ENCODE results near the gene TRAF7.

Gene TRAF7

DNA sequence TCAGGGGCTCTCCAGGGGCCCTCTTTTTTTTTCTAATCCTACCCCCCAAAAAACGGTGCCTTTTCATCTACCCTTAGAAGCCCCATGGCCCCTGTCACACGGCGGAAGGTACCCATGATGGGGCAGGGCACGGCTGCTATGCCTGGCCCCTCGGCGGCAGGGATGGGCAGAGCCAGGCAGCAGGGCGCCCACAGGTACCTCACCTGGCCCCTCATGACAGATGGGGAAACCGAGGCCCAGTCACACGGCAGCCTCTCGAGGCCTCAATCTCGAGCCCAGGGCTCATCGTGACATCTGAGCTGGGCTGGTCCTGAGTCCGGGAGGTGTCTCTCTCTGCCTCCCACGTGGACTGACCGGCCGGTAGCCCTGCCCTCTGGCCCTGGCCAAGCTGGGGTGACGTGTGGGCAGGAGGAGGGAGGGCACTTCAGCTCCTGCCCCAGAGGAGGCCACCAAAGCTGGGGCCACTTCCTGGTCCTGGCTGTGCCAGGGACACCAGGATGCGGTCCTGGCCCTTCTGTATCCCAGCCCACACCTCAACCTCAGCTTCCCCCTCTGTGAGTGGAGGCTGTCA is 11.6 kb downstream of the TRAF7 start:
- Mint-ChIP-seq H3K9me3 (no peaks in the 10 kb centered on the region), H3K4me3 (no peak overlapping the region), H3K36me3 (ENCODE audit: insufficient read depth) (no peaks in the 10 kb centered on the region), H3K27ac (ENCODE audit: low read depth) (peak overlapping the region; percentile 64), H3K4me1 (peaks cover 4% of the 10 kb centered on the region), H3K27me3 (no peaks in the 10 kb centered on the region)
- DNase-seq (ENCODE audit: low spot score in 2 of 2) (no peak), ATAC-seq (replicated peaks; ENCODE audit: extremely low read depth, poor library complexity, severe bottlenecking) (no peak)

DNA sequence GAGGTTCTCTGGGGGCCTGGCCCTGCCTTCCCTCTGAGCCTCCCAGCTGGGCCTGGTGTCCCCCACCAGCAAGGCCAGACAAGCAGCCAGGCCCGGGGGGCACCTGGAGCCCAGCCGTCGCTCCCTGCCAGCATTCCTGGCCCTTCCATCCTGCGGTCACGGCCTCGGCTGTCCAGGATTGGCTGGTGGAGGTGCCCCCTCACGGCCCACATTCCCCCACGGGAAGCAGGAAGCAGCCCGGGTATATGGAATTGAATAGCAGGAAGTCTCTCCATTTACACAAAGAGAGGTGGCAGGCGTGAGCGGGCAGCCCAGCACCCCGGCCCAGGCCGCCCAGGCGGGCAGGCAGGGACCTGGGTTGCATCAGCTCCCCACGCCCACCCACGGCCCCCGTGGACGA is 14.5 kb downstream of the TRAF7 start:
- no peaks in the 10 kb centered on the region for H3K27me3 Mint-ChIP-seq
- H3K4me3 Mint-ChIP-seq: no peak overlapping the region
- no peak overlapping the region for H3K27ac Mint-ChIP-seq (ENCODE audit: low read depth)
- no peak for ATAC-seq (replicated peaks; ENCODE audit: extremely low read depth, poor library complexity, severe bottlenecking)
- peaks cover 2% of the 10 kb centered on the region for H3K36me3 Mint-ChIP-seq (ENCODE audit: insufficient read depth)
- H3K4me1 Mint-ChIP-seq: peaks cover 4% of the 10 kb centered on the region
- DNase-seq (ENCODE audit: low spot score in 2 of 2): no peak
- no peaks in the 10 kb centered on the region for H3K9me3 Mint-ChIP-seq

DNA sequence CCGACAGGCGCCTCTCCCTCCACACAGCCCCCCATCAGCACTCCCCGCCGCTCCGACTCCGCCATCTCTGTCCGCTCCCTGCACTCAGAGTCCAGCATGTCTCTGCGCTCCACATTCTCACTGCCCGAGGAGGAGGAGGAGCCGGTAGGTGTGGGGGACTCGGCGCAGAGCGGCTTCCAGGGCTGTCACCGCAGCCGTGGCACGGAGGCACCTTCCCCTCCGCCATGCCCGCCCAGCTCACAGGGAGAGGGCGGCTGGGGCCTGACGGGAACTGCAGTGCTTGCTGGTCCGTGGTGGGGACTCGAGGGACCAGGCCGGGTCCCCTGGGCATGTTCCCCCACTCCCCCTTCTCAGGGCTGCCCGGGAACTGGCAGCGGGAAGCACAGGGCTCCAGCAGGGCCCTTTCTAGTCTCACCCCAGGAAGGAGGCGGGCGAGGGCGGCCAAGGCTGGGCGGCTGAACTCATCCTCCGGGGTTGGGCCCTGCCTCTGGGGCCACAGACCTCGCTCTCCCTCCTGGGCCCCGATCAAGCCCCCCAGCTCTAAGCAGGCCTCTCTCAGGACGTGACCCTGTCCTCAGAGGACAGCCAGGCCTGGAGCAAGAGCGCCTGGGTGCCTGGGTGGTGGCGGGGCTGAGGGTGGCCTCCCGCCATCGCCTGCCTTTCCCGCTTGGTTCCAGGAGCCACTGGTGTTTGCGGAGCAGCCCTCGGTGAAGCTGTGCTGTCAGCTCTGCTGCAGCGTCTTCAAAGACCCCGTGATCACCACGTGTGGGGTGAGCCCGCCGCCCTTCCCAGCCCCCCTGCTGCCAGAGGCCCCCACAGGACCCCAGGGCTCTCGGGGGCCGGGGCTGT is 15.2 kb downstream of the TRAF7 start:
- H3K36me3 Mint-ChIP-seq (ENCODE audit: insufficient read depth): peaks cover 2% of the 10 kb centered on the region
- H3K27me3 Mint-ChIP-seq: no peaks in the 10 kb centered on the region
- H3K9me3 Mint-ChIP-seq: no peaks in the 10 kb centered on the region
- DNase-seq (ENCODE audit: low spot score in 2 of 2) (no peak), ATAC-seq (replicated peaks; ENCODE audit: extremely low read depth, poor library complexity, severe bottlenecking) (no peak)
- H3K27ac Mint-ChIP-seq (ENCODE audit: low read depth): no peak overlapping the region
- H3K4me3 Mint-ChIP-seq: no peak overlapping the region
- peaks cover 4% of the 10 kb centered on the region for H3K4me1 Mint-ChIP-seq

DNA sequence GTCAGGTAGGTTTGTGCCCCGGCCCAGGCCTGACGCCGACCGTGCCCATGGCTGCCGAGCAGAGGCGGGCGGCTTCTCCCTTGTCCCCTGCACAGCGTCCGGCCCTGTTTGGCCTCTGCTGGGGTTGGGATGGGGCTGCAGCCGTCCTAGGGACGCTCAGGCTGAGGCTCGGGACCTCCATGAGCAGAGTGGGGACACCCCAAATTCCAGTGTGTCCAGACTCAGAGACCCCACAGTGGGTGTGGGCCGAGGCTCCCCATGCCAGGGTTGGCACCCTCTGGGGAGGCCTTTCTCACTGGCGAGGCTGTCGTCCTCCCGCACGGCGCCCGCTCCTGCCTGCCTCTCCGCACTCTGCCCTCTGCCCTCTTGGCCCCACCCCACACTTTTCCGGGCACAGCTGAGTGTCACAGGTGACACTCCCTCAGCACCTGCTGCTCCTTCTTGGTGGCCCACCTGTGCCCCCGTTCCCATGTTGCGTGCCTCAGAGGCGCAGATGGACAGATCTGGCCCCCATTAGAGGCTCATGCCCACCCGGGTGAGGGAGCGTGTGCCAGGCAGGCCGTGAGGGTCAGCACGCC is 16.1 kb downstream of the TRAF7 start:
- no peaks in the 10 kb centered on the region for H3K9me3 Mint-ChIP-seq
- H3K27ac Mint-ChIP-seq (ENCODE audit: low read depth): no peak overlapping the region
- DNase-seq (ENCODE audit: low spot score in 2 of 2): no peak
- no peak for ATAC-seq (replicated peaks; ENCODE audit: extremely low read depth, poor library complexity, severe bottlenecking)
- no peak overlapping the region for H3K4me3 Mint-ChIP-seq
- peaks cover 2% of the 10 kb centered on the region for H3K36me3 Mint-ChIP-seq (ENCODE audit: insufficient read depth)
- no peaks in the 10 kb centered on the region for H3K27me3 Mint-ChIP-seq
- no peaks in the 10 kb centered on the region for H3K4me1 Mint-ChIP-seq

DNA sequence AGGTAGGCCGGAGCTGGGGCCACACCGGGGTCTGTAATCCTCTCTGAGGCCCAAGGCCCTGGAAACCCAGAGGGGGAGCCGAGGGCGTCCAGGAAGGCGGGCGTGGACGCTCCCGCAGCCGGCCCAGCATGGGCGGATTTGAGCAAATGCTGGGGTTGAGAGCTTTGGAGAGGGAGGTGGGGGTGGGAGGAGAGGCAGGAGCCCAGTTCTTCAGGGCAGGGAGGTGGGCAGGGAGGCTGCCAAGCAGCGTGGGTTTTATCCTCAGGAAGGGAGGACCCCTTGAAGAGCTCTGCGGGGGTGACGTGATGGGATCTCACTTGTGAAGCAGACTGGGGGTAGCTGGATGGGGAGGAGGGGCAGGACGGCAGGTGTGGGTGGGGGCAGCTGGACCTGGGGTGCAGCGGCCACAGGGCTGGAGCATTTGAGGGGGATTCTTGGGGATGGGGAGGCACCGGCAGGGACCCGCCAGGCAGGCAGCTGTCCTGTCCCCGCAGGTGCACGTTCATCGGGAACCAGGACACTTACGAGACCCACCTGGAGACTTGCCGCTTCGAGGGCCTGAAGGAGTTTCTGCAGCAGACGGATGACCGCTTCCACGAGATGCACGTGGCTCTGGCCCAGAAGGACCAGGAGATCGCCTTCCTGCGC is 17.2 kb downstream of the TRAF7 start:
- Mint-ChIP-seq H3K9me3 (no peaks in the 10 kb centered on the region), H3K4me3 (no peak overlapping the region), H3K27me3 (no peaks in the 10 kb centered on the region), H3K4me1 (no peaks in the 10 kb centered on the region), H3K27ac (ENCODE audit: low read depth) (no peak overlapping the region), H3K36me3 (ENCODE audit: insufficient read depth) (peaks cover 3% of the 10 kb centered on the region)
- ATAC-seq (replicated peaks; ENCODE audit: extremely low read depth, poor library complexity, severe bottlenecking) (no peak), DNase-seq (ENCODE audit: low spot score in 2 of 2) (no peak)

DNA sequence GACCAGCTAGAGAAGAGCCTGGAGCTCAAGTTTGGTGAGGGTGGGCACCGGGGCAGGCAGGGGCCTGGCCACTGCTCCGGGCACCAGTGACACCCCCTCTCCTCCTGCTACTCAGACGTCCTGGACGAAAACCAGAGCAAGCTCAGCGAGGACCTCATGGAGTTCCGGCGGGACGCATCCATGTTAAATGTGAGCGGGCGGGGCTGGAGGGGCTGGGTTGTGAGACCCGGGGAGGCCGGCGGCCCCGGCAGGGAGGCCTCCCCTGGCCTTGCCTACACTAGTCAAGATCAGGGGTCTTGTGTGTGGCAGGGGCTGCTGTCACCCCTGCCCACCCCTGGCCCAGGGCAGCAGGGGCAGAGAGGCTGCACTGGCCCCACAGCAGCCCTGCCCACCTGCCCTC is 17.8 kb downstream of the TRAF7 start:
- Mint-ChIP-seq H3K27me3 (no peaks in the 10 kb centered on the region), H3K36me3 (ENCODE audit: insufficient read depth) (peaks cover 3% of the 10 kb centered on the region), H3K4me1 (no peaks in the 10 kb centered on the region), H3K4me3 (no peak overlapping the region), H3K27ac (ENCODE audit: low read depth) (no peak overlapping the region), H3K9me3 (no peaks in the 10 kb centered on the region)
- ATAC-seq (replicated peaks; ENCODE audit: extremely low read depth, poor library complexity, severe bottlenecking) (no peak), DNase-seq (ENCODE audit: low spot score in 2 of 2) (no peak)

DNA sequence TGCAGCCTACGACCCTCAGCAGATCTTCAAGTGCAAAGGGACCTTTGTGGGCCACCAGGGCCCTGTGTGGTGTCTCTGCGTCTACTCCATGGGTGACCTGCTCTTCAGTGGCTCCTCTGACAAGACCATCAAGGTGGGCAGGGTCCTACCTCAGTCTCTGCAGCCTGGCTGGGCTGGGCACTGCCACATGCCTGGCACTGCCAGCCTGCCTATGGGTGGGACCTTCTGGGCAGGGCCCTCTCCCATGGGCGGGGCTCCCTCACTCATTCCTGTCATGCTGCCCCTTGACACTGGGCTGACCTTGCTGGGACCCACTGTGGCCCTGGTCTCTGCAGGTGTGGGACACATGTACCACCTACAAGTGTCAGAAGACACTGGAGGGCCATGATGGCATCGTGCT is 18.3 kb downstream of the TRAF7 start:
- Mint-ChIP-seq H3K27me3 (no peaks in the 10 kb centered on the region), H3K27ac (ENCODE audit: low read depth) (no peak overlapping the region), H3K4me1 (no peaks in the 10 kb centered on the region), H3K36me3 (ENCODE audit: insufficient read depth) (peaks cover 5% of the 10 kb centered on the region), H3K4me3 (no peak overlapping the region), H3K9me3 (no peaks in the 10 kb centered on the region)
- no peak for DNase-seq (ENCODE audit: low spot score in 2 of 2)
- no peak for ATAC-seq (replicated peaks; ENCODE audit: extremely low read depth, poor library complexity, severe bottlenecking)

DNA sequence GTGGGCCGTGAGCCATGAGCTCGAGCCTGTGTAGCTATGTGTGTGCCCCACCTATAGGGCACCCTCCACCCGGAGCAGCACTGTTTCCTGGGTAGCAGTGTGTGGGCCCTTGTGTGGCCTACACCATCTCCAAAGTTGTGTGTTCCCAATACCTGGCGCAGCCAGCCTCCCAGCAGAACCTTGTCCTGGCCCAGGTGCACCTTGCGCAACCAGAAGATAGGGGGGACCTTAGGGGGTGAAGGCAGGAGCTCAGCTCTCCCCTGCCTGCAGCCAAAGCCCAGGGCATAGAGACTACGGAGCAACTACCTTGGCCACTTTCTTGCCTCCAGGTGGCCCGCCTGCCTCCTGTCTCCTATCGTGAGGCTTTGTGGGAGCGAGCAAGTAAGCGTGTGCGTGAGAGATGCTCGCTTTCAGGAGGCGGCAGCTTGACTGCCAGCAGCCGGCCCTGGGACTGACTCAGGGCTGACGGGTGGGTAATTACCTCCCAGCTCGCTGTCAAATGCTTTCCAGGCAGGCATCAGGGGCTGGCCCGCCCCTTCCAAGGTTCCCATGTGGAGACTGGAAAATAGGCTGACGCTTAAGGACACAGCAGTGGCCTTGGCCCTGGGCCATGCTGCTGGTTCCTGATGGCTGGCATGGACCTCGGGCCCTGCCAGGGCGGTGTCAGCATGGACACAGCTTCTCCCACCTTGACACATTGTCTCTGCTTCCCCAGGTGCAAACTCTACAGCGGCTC is 19.0 kb downstream of the TRAF7 start:
- H3K36me3 Mint-ChIP-seq (ENCODE audit: insufficient read depth): peaks cover 6% of the 10 kb centered on the region
- H3K27me3 Mint-ChIP-seq: no peaks in the 10 kb centered on the region
- H3K4me3 Mint-ChIP-seq: no peak overlapping the region
- no peak overlapping the region for H3K27ac Mint-ChIP-seq (ENCODE audit: low read depth)
- no peak for DNase-seq (ENCODE audit: low spot score in 2 of 2)
- no peak for ATAC-seq (replicated peaks; ENCODE audit: extremely low read depth, poor library complexity, severe bottlenecking)
- H3K9me3 Mint-ChIP-seq: no peaks in the 10 kb centered on the region
- H3K4me1 Mint-ChIP-seq: no peaks in the 10 kb centered on the region

DNA sequence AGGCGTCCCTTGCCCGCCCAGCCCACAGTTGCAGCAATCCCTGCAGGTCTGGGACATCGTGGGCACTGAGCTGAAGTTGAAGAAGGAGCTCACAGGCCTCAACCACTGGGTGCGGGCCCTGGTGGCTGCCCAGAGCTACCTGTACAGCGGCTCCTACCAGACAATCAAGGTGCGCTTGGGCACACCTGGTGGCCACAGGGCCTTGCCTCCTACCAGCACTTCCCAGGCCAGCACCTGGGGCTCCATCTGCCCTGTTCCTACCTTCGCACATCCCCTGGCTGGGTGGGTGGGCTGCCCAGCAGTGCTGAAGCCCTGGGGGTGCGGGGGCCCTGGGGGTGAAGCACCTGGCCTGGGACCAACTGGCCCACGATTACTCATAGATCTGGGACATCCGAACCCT is 19.9 kb downstream of the TRAF7 start:
- Mint-ChIP-seq H3K9me3 (no peaks in the 10 kb centered on the region), H3K27me3 (no peaks in the 10 kb centered on the region), H3K27ac (ENCODE audit: low read depth) (no peak overlapping the region), H3K36me3 (ENCODE audit: insufficient read depth) (peaks cover 6% of the 10 kb centered on the region), H3K4me1 (no peaks in the 10 kb centered on the region), H3K4me3 (no peak overlapping the region)
- DNase-seq (ENCODE audit: low spot score in 2 of 2): no peak
- ATAC-seq (replicated peaks; ENCODE audit: extremely low read depth, poor library complexity, severe bottlenecking): no peak

DNA sequence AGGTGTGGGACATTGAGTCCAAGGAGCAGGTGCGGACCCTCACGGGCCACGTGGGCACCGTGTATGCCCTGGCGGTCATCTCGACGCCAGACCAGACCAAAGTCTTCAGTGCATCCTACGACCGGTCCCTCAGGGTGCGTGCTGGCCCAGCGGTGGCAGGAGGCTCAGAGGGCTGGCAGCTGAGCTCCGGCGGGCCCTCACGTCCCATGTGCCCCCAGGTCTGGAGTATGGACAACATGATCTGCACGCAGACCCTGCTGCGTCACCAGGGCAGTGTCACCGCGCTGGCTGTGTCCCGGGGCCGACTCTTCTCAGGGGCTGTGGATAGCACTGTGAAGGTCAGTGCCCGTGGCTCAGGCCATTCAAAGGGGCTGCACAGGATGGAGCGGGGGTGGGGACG is 20.5 kb downstream of the TRAF7 start:
- no peaks in the 10 kb centered on the region for H3K27me3 Mint-ChIP-seq
- H3K9me3 Mint-ChIP-seq: no peaks in the 10 kb centered on the region
- no peak overlapping the region for H3K4me3 Mint-ChIP-seq
- H3K27ac Mint-ChIP-seq (ENCODE audit: low read depth): no peak overlapping the region
- H3K36me3 Mint-ChIP-seq (ENCODE audit: insufficient read depth): peaks cover 6% of the 10 kb centered on the region
- DNase-seq (ENCODE audit: low spot score in 2 of 2): no peak
- ATAC-seq (replicated peaks; ENCODE audit: extremely low read depth, poor library complexity, severe bottlenecking): no peak
- no peaks in the 10 kb centered on the region for H3K4me1 Mint-ChIP-seq

DNA sequence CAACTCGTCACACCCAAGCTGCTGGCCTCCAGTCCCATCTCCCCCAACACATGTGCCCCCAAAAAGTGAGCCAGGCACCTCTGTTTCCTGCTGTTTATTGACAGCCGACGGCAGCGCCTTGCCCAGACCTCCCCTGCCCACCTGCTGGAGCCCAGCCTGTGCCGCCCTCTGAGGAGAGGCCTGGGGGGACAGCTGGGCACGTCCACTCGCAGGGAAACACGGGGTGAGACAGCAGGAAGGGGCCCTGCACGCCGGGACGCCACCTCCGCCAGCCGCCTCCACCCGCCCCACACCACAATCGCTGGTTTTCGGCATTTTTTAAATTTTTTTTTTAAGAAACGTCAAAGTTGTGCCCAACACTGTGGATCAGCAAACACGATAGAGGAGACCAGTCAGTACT is 21.5 kb downstream of the TRAF7 start:
- Mint-ChIP-seq H3K27ac (ENCODE audit: low read depth) (no peak overlapping the region), H3K4me3 (no peak overlapping the region), H3K27me3 (no peaks in the 10 kb centered on the region), H3K36me3 (ENCODE audit: insufficient read depth) (peaks cover 6% of the 10 kb centered on the region), H3K9me3 (no peaks in the 10 kb centered on the region), H3K4me1 (peaks cover 5% of the 10 kb centered on the region)
- ATAC-seq (replicated peaks; ENCODE audit: extremely low read depth, poor library complexity, severe bottlenecking) (no peak), DNase-seq (ENCODE audit: low spot score in 2 of 2) (no peak)

DNA sequence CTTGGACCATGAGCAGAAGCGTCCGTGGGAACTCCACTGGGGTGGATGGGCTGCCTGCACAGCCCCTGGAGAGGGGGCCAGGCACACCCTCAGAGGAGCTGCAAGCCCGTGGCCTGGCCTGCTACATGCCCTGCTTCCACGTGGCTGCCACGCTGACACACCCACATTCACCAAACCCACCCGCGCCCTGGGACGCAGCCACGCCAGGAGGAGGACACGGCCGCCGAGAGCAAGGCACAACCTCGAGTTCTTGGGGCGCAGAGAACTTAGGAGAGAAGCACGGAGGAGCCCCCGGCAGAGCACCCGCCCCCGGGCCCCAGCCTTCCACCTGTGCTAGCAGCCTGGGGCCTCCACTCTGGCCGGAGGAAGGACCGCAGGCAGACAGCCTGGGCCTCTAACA is 22.0 kb downstream of the TRAF7 start:
- Mint-ChIP-seq H3K27me3 (no peaks in the 10 kb centered on the region), H3K36me3 (ENCODE audit: insufficient read depth) (peaks cover 6% of the 10 kb centered on the region), H3K4me3 (no peak overlapping the region), H3K27ac (ENCODE audit: low read depth) (no peak overlapping the region), H3K4me1 (peaks cover 9% of the 10 kb centered on the region), H3K9me3 (no peaks in the 10 kb centered on the region)
- ATAC-seq (replicated peaks; ENCODE audit: extremely low read depth, poor library complexity, severe bottlenecking): no peak
- no peak for DNase-seq (ENCODE audit: low spot score in 2 of 2)
